OCI-LY3 (cell line): ENCODE measurements around the gene SEC16A.

ENCODE experiments used
- H2AFZ ChIP-seq: fragments of 200-600, 300-600 bp; shearing (Covaris generic); 2 replicates; pipeline ENCODE4 v1.6.0; 2014; ENCODE audit warnings: antibody characterized with exemption, low read depth, low read length
- H3K27ac ChIP-seq: fragments of 200-600, 300-600 bp; sonication (generic); 2 replicates; pipeline ENCODE4 v1.5.1; 2014; ENCODE audit warnings: mild to moderate bottlenecking, low read length, moderate library complexity, mixed read lengths
- H3K27me3 ChIP-seq: fragments of 200-600, 300-600 bp; sonication (generic); 2 replicates; pipeline ENCODE4 v1.6.1; 2014; ENCODE audit warnings: low read depth, low read length, mixed read lengths
- H3K36me3 ChIP-seq: fragments of 200-600, 300-600 bp; sonication (generic); replicated peaks from 2 replicates; pipeline ENCODE3; 2014; ENCODE audit warnings: low read depth, low read length, mixed read lengths
- H3K4me1 ChIP-seq: fragments of 300-600, 200-600 bp; sonication (generic); 2 replicates; pipeline ENCODE4 v1.6.1; 2014; ENCODE audit warnings: low read length, mixed read lengths
- H3K4me2 ChIP-seq: fragments of 200-600, 300-600 bp; sonication (generic); 2 replicates; pipeline ENCODE4 v1.6.1; 2014; ENCODE audit warnings: low read length, mixed read lengths
- H3K4me3 ChIP-seq: fragments of 300-600, 200-600 bp; sonication (generic); 2 replicates; pipeline ENCODE4 v1.5.1; 2014; ENCODE audit warnings: antibody characterized with exemption, mild to moderate bottlenecking, low read length, moderate library complexity
- H3K79me2 ChIP-seq: fragments of 300-600, 200-600 bp; shearing (Covaris generic); 2 replicates; pipeline ENCODE4 v1.6.1; 2014; ENCODE audit warnings: mild to moderate bottlenecking, low read length, mixed read lengths
- H3K9ac ChIP-seq: fragments of 300-600, 200-600 bp; shearing (Covaris generic); 2 replicates; pipeline ENCODE4 v1.6.0; 2014; ENCODE audit warnings: mild to moderate bottlenecking, low read length, moderate library complexity
- H3K9me3 ChIP-seq: fragments of 200-600, 300-600 bp; shearing (Covaris generic); 2 replicates; pipeline ENCODE4 v1.6.1; 2014; ENCODE audit warnings: low read length, mixed read lengths; ENCODE audit not compliant: insufficient read depth
- H4K20me1 ChIP-seq: fragments of 200-600, 300-600 bp; sonication (generic); 2 replicates; pipeline ENCODE4 v1.6.1; 2016; ENCODE audit warnings: low read length, mixed read lengths; ENCODE audit not compliant: insufficient read depth
- CTCF ChIP-seq: fragments of 200-600, 300-600 bp; sonication (generic); IDR thresholded peaks from 2 replicates; pipeline ENCODE4 v1.5.1; 2014; ENCODE audit warnings: antibody characterized with exemption, low read length, low read depth
- EZH2phosphoT487 ChIP-seq: fragments of 200-600 bp; shearing (Covaris generic); IDR thresholded peaks from 2 replicates; pipeline ENCODE4 v1.6.1; 2018; ENCODE audit warnings: antibody characterized with exemption, mixed run types, low read depth

The SEC16A gene

GRCh38 chr9:136527721-136528710, 45.2 kb upstream of the SEC16A start:
- Histone ChIP-seq H3K4me1 (peaks cover 11% of the 10 kb centered on the region), H3K27ac (no peak overlapping the region), H3K79me2 (peaks cover 55% of the 10 kb centered on the region), H3K4me2 (no peak overlapping the region), H3K36me3 (no peaks in the 10 kb centered on the region), H3K9ac (no peak overlapping the region), H3K9me3 (no peaks in the 10 kb centered on the region), H4K20me1 (peaks cover 93% of the 10 kb centered on the region), H3K27me3 (no peaks in the 10 kb centered on the region), H2AFZ (no peak overlapping the region), H3K4me3 (no peak overlapping the region)
- no peak for TF ChIP-seq EZH2phosphoT487

DNA sequence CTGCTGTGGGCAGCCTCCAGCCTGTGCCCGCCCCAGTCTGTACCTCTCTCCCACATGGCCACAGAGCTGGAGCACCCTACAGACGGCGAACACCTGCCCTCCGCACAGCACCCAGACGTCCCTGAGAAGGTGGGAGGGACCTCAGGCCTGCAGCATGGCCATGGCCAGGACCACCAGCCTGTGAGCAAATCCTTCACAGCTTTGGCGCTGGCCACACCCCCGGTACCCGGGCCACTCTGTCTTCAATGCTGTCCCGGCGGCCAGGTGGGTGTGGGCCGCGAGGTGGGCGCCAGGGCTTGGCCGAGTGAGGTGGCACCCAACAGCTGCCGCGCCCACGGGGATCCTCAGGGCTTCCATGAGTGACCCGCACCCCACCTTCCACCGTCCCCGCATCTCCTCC, 44.3 kb upstream of the SEC16A start:
- H3K4me2 ChIP-seq, result no peak overlapping the region
- no peak overlapping the region for H3K4me3 ChIP-seq
- H2AFZ ChIP-seq, result no peak overlapping the region
- peaks cover 93% of the 10 kb centered on the region for H4K20me1 ChIP-seq
- no peak for TF ChIP-seq CTCF
- TF ChIP-seq EZH2phosphoT487, result no peak
- no peak overlapping the region for H3K27ac ChIP-seq
- no peak overlapping the region for H3K9ac ChIP-seq
- no peaks in the 10 kb centered on the region for H3K36me3 ChIP-seq
- H3K9me3 ChIP-seq, result no peaks in the 10 kb centered on the region
- no peaks in the 10 kb centered on the region for H3K27me3 ChIP-seq
- peaks cover 10% of the 10 kb centered on the region for H3K4me1 ChIP-seq
- peaks cover 46% of the 10 kb centered on the region for H3K79me2 ChIP-seq

DNA sequence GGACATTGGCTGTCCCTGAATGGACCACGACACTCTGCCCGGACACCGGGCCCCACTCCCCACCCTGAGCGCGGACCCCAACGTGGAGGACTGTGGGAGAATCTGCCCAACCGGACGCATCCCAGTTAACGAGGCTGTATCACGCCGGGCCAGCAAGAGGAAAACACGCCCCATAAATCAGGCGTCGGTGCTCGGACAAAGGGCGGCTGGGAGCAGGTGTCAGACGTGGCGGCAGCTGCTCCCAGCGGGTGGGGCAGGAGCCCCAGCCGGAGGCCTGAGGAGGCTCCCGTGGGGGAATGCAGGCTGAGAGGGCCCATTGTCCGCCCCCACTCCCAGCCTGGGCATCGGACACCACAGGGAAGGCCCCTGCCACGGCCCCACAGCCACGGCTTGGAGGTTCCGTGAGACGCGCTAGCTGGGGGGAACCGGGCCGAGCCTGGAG, 43.8 kb upstream of the SEC16A start:
- Histone ChIP-seq H3K27me3 (no peaks in the 10 kb centered on the region), H2AFZ (no peak overlapping the region), H3K27ac (no peak overlapping the region), H3K4me1 (peaks cover 10% of the 10 kb centered on the region), H3K36me3 (no peaks in the 10 kb centered on the region), H3K4me2 (no peak overlapping the region), H4K20me1 (peaks cover 90% of the 10 kb centered on the region), H3K79me2 (peaks cover 41% of the 10 kb centered on the region), H3K9ac (no peak overlapping the region), H3K4me3 (no peak overlapping the region), H3K9me3 (no peaks in the 10 kb centered on the region)
- TF ChIP-seq EZH2phosphoT487 (no peak), CTCF (no peak)

DNA sequence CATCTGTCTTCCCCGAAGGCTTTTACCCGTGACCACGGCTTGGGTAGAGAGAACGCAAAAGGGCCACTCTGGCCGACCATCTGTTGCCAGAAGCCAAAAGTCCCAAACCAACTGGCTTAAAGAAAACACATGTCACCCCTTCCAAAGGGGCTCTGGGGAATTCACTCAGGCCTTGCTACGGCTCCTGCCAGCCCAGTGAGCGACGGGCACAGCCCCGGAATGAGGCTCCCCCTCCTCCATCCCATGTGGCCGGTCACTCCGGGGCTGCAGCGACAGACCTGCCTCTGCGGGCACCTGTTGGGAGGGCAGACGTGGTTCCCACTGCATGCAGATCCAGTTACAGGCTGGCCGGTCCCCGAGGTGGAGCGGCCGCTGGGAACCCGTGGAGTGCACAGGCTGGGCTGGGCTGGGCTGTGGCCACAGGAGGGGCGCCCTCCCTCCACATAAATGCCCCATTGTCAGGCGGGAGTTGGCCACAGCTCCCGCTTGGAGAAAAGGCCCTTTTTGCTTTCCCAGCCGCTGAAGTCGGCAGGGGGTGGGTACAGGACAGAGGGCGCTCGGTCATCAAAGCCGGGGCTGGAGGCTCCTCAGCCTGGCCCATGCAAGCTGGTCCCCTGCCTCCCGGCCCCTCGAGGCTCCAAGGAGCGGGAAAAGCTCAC, 43.1 kb upstream of the SEC16A start:
- Histone ChIP-seq H3K9ac (no peak overlapping the region), H3K27me3 (no peaks in the 10 kb centered on the region), H3K79me2 (peaks cover 35% of the 10 kb centered on the region), H2AFZ (no peak overlapping the region), H3K27ac (no peak overlapping the region), H3K4me2 (no peak overlapping the region), H3K36me3 (no peaks in the 10 kb centered on the region), H4K20me1 (peaks cover 89% of the 10 kb centered on the region), H3K4me1 (peaks cover 10% of the 10 kb centered on the region), H3K9me3 (no peaks in the 10 kb centered on the region), H3K4me3 (no peak overlapping the region)
- TF ChIP-seq CTCF (no peak), EZH2phosphoT487 (no peak)
